ENCODE data around the gene P2RY8. TPM values are rescaled to one million over a fixed set of nuclear protein-coding genes. Genes with fewer than 3 reads are reported as not detected.
A peak's percentile ranks its signal among the peaks of the same experiment; 100 is the strongest.

The P2RY8 gene
- polyA plus RNA-seq, 3 donors: 18.9 to 40.0 (median 33.3) TPM

GRCh38 chrX:1480082-1480785, 56.8 kb downstream of the P2RY8 start:
- intact Hi-C loops (cut with micrococcal nuclease): no loop called here
- Mint-ChIP-seq H3K27me3 (ENCODE audit: low read depth in 3 of 3) (peaks cover 0 to 2% (median 1%) of the 10 kb centered on the region in 3 donors), H3K27ac (peak overlapping the region in 6 of 7 donors; percentile 4 to 92 (median 72)), H3K9me3 (no peaks in the 10 kb centered on the region), H3K4me3 (no peak overlapping the region), H3K36me3 (peaks cover 32 to 38% of the 10 kb centered on the region in 2 donors), H3K4me1 (peaks cover 69% of the 10 kb centered on the region)
- Histone ChIP-seq H3K79me2 (ENCODE audit: insufficient read depth, low read length) (peaks cover 85% of the 10 kb centered on the region), H3K9me3 (replicated peaks in 1 of 2; ENCODE audit: control insufficient read depth in 1 of 2, insufficient read depth in 1 of 2, low read length in 2 of 2) (no peaks in the 10 kb centered on the region), H2AFZ (ENCODE audit: insufficient read depth, low read depth, low read length, poor library complexity, severe bottlenecking) (no peak overlapping the region), H3K4me1 (ENCODE audit: control insufficient read depth in 1 of 2, insufficient read depth in 2 of 2, low read length in 2 of 2) (peaks cover 57% of the 10 kb centered on the region in 2 donors), H3K4me2 (replicated peaks; ENCODE audit: extremely low read depth, low read length, poor library complexity, severe bottlenecking) (no peak overlapping the region), H3K36me3 (replicated peaks in 1 of 2; ENCODE audit: control insufficient read depth in 1 of 2, insufficient read depth in 2 of 2, low read length in 2 of 2) (no peaks in the 10 kb centered on the region), H4K20me1 (ENCODE audit: insufficient read depth, low read length) (peaks cover 36% of the 10 kb centered on the region), H3K27ac (ENCODE audit: low read depth in 1 of 2, low read length in 2 of 2) (peak overlapping the region in 1 of 2 donors; percentile 41), H3K27me3 (ENCODE audit: control insufficient read depth in 2 of 2, insufficient read depth in 2 of 2, low read length in 2 of 2) (no peaks in the 10 kb centered on the region), H3K9ac (ENCODE audit: insufficient read depth, low read length, poor library complexity, severe bottlenecking) (no peak overlapping the region), H3K4me3 (replicated peaks in 1 of 3; ENCODE audit: low read depth in 2 of 3, low read length in 3 of 3) (no peak overlapping the region)
- WGBS (ENCODE audit: insufficient coverage): 67% methylated on average over 5 of the region's 8 CpGs
- TF ChIP-seq CTCF (IDR thresholded peaks at IDR 0.05): no peak
- peak in 1 of 3 donors; percentile 27 for DNase-seq

- peaks cover 42% of the 10 kb centered on the region for H4K20me1 ChIP-seq (ENCODE audit: insufficient read depth, low read length)
- H3K4me3 ChIP-seq (replicated peaks in 1 of 3; ENCODE audit: low read depth in 2 of 3, low read length in 3 of 3): no peak overlapping the region
- no peak overlapping the region for H3K4me2 ChIP-seq (replicated peaks; ENCODE audit: extremely low read depth, low read length, poor library complexity, severe bottlenecking)
- H3K79me2 ChIP-seq (ENCODE audit: insufficient read depth, low read length): peaks cover 81% of the 10 kb centered on the region
- H3K27me3 ChIP-seq (ENCODE audit: control insufficient read depth in 2 of 2, insufficient read depth in 2 of 2, low read length in 2 of 2): no peaks in the 10 kb centered on the region
- no CpG with 5 or more reads among the region's 8 CpGs for WGBS (ENCODE audit: insufficient coverage)
- H3K27ac Mint-ChIP-seq: peak overlapping the region in 6 of 7 donors; percentile 25 to 79 (median 62)
- peaks cover 0 to 10% of the 10 kb centered on the region in 2 donors for H3K36me3 ChIP-seq (replicated peaks in 1 of 2; ENCODE audit: control insufficient read depth in 1 of 2, insufficient read depth in 2 of 2, low read length in 2 of 2)
- no peaks in the 10 kb centered on the region for H3K9me3 ChIP-seq (replicated peaks in 1 of 2; ENCODE audit: control insufficient read depth in 1 of 2, insufficient read depth in 1 of 2, low read length in 2 of 2)
- H3K27ac ChIP-seq (ENCODE audit: low read depth in 1 of 2, low read length in 2 of 2): peak overlapping the region in 1 of 2 donors; percentile 14
- H2AFZ ChIP-seq (ENCODE audit: insufficient read depth, low read depth, low read length, poor library complexity, severe bottlenecking): no peak overlapping the region
- DNase-seq: no peak
- H3K36me3 Mint-ChIP-seq: peaks cover 52 to 53% of the 10 kb centered on the region in 2 donors
- peaks cover 34% of the 10 kb centered on the region in 2 donors for H3K4me1 ChIP-seq (ENCODE audit: control insufficient read depth in 1 of 2, insufficient read depth in 2 of 2, low read length in 2 of 2)
- peaks cover 0 to 2% (median 1%) of the 10 kb centered on the region in 3 donors for H3K27me3 Mint-ChIP-seq (ENCODE audit: low read depth in 3 of 3)
- H3K9ac ChIP-seq (ENCODE audit: insufficient read depth, low read length, poor library complexity, severe bottlenecking): no peak overlapping the region
- H3K4me3 Mint-ChIP-seq: no peak overlapping the region
- intact Hi-C loops (cut with micrococcal nuclease): no loop called here
- TF ChIP-seq CTCF (IDR thresholded peaks at IDR 0.05): no peak
- H3K4me1 Mint-ChIP-seq: peaks cover 48% of the 10 kb centered on the region
- H3K9me3 Mint-ChIP-seq: peaks cover 0 to 20% (median 0%) of the 10 kb centered on the region in 7 donors
Observed at GRCh38 chrX:1477801-1478458, 59.1 kb downstream of the P2RY8 start.

Measured in CD14-positive monocyte (primary cell).